GOT3 (cell line): Measurements from ENCODE around the gene KDM4B.
"Not testable (repeated sequence)": the region's sequence is repeated elsewhere in the genome, so short reads cannot be mapped to it uniquely, and the experiment has no call there.

Source experiments
- DNase-seq: peaks from one replicate; lab custom pipeline; 2025; ENCODE audit warnings: mixed read lengths; lab: John Stamatoyannopoulos, UW

KDM4B gene

DNA sequence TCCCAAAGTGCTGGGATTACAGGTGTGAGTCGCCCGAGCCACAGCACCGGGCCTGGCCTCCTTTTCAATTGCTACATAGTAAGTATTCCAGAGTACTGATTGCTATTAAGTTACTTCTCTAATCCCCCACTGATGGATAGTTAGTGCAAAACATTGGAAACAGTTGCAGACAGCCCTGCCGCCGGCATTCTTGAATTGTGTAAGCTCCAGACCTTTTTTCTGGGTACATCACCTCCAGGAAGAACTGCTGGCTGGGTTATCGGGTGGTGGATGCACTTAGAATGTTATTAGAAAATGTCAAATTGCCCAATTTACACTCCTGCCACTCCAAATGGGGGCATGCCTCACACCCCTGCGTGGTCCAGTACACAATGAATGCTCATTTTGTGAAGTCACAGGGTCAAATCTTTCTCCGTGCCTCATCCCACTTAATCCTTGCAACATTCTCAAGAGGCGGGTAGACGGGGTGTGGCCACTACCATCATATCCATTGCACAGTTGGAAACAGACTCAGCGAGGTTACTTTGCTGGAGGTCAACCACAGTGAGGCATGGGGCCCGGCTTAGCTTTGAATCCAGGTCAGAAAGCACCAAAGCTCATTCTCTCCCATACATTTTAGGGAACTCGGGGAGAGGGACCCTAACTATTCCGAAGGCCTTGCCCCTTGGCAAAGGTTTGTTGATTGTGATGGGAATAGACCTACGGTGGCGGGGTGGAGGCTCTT, 1.0 kb upstream of the KDM4B start:
- DNase-seq = no peak

- no peak for DNase-seq
Measured at GRCh38 chr19:4969292-4969771, 419 bp downstream of the KDM4B start.

DNA sequence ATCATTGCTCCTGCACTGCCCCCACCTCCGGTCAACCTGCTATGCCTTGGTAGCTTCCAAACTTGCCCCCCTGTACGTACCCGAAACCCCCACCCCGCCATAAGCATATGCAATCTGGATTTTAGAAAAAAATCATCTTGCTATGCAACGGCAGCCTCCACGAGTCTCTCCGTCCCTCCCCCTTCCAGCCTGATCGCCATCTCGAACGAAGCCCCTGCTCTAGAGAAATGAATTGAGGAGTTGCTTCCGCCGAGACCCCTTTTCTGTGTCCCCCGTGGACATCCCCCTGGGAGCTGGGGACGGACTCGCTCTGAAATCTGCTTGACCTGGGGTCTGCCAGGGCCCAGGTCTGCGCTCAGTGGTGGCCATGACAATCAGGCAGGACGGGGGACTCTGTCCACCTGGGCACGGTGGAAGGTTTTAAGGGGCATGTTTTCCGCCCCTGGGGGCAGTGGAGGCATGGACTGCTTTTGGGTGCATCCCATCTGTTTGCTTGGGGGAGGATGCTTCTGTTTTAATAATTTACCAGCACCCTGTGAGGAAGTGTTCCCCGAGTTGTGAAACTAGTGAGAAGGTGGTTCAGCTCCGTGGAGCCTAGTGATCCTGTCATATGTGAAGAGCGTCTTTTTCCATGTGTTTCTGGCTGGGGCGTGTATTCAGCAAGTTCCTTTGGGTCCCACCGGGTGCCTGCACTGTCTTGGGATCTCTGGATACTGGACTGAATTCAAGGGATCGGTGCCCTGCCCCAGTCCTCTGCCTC, 1.0 kb downstream of the KDM4B start:
- DNase-seq = no peak

- no peak for DNase-seq
Measured at GRCh38 chr19:4970558-4971423, 1.9 kb downstream of the KDM4B start.

- DNase-seq = no peak
Measured at GRCh38 chr19:4971424-4971793, 2.5 kb downstream of the KDM4B start.

DNA sequence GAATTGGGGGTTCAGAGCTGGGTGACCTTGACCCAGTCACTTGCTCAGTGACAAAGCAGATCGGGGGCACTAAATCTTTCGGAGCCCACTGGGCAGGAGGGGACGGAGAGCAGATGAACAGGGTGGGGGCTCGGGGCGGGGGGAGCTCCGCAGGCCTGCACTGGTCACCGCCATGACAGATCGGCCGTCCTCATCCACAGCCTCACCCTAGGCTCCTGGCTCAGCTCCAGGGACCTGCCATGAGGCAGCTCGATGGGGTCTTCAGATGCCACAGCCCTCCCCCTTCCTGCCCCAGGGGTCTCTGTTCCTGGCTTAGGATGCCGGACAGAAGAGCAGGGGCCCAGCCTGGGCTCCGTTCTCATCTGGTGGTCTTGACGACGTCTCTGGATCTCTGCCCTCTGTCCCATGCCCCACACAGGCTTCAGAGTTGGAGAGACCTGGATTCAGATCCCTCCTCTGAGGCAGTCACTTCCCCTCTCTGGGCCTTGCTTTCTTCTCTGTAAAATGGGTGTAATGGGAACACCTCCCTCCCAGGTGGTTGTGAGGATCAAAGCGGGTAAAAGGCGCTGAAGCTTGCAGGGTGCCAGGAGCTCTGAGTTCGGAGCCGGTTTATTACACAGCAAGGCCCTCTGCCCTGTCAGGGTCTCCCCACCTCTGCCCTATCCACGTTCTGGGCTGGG, 3.0 kb downstream of the KDM4B start:
- no peak for DNase-seq

- DNase-seq = no peak
Measured at GRCh38 chr19:4972509-4973230, 3.8 kb downstream of the KDM4B start.

DNA sequence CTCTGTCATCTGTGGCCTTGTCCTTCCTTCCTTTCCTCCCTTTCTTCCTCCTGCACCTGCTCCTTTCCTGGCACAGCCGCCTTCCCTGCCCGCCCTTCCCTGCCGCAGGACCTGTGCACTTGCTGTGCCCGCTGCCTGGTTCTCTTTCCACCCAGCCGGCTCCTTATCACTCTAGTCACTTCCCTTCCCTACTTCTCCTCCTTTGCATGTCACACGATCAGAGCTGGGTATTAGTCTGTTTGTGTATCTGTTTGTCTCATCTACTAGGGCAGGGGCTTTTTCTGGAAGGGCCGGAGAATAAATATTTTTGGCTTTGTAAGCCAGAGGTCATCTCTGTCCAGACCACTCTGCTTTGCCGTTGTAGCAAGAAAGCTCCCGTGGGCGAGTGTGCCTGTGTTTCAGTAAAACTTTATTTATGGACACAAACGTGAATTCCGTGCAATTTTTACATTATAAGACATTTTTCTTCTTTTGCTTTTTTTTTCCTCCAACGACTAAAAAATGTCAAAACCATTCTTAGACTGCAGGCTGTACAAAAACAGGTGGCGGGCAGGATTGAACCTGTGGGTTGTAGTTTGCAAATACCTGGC, 6.1 kb downstream of the KDM4B start:
- no peak for DNase-seq

DNA sequence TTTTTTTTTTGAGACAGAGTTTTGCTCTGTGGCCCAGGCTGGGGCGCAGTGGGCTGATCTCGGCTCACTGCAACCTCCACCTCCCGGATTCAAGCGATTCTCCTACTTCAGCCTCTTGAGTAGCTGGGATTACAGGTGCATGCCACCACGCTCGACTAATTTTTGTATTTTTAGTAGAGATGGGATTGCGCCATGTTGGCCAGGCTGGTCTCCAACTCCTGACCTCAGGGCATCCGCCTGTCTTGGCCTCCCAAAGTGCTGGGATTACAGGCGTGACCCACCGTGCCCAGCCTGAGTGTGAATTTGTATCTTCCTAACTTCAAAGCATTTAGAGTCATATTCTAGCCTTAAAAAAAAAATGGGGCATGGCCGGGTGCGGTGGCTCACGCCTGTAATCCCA, 6.7 kb downstream of the KDM4B start:
- DNase-seq = not testable (repeated sequence)

- DNase-seq = no peak
Measured at GRCh38 chr19:4976401-4977298, 7.7 kb downstream of the KDM4B start.

- DNase-seq = no peak
Measured at GRCh38 chr19:4977299-4978174, 8.6 kb downstream of the KDM4B start.

DNA sequence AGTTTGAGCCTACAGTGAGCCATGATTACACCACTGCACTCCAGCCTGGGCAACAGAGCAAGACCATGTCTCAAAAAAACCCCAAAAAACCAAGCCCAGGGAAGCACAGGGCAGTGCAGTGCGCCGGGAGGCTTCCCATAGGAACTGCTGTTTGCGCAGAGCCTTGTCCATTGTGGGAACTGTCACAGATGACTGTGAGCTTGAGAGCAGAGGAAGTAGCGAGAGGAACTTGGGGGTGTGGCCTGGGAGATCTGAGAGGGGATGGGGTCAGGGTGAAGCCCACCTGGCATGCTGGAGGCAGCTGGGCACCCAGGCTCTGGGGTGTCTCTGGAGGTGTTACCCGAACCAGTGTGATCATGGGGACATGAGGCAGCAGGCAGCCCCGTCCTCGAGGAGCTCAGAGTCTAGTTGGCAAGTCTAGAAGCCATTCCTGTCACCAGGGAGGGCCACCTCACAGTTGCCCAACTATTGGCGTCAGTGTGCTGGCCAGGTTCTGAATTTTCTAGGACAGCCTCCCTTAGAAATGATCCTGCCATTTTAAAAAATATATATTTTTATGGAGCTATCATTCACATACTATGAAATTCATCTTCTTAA, 10.4 kb downstream of the KDM4B start:
- DNase-seq = no peak

DNA sequence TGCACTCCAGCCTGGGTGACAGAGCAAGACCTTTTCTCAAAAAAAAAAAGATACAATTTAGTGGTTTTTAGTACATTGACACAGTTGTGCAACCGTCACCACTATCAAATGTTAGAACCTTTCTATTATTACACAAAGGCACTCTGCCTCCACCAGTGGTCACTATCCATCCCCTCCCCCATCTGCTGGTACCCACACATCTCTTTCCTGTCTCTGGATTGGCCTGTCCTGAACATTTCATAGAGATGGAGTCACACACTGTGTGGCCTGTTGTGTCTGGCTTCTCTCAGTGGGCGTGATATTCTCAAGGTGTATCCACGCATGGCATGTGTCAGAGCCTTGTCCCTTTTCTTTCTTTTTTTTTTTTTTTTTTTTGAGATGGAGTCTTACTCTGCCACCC, 11.2 kb downstream of the KDM4B start:
- no peak for DNase-seq

DNA sequence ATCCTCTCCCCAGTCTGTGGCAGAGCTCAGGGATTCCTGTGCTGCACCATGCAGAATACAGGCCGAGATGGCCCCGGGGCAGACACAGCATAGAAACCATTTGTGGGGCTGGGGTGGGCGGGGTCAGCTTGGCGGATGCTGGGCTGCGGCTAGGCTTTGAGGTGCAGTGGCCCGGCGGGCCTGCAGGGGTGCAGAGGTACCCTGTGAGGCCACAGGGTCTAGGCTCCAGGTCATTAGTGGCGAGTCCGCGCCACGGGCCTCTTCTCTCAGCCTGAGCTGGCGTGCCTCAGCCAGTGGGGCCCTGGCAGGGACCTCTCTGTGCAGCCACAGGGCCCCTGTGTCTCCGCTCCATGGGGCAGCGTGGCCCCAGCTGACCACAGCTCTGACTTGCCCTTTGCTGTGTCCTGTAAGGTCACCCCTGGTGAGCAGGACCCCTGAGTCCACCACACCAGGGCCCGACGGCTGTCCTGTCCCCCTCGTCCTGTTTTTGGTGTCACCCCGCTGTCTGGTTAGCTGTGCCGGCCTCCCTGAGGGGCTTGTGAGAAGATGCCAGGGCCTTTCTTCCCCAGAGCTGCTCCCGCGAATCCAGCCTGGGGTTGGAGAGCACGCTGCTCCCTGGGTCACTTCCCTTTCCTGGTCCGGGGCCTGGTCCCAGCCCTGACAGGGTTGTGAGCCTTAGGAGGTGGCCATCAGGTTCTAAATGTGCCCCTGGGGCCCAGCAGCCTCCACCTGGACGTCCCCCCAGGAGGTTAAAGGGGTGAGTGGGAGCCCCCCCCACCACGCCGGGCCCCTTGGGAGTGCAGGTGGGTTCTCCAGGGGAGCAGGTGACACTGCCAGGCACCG, 12.1 kb downstream of the KDM4B start:
- no peak for DNase-seq

- DNase-seq = no peak
Measured at GRCh38 chr19:4981681-4981958, 12.7 kb downstream of the KDM4B start.

DNA sequence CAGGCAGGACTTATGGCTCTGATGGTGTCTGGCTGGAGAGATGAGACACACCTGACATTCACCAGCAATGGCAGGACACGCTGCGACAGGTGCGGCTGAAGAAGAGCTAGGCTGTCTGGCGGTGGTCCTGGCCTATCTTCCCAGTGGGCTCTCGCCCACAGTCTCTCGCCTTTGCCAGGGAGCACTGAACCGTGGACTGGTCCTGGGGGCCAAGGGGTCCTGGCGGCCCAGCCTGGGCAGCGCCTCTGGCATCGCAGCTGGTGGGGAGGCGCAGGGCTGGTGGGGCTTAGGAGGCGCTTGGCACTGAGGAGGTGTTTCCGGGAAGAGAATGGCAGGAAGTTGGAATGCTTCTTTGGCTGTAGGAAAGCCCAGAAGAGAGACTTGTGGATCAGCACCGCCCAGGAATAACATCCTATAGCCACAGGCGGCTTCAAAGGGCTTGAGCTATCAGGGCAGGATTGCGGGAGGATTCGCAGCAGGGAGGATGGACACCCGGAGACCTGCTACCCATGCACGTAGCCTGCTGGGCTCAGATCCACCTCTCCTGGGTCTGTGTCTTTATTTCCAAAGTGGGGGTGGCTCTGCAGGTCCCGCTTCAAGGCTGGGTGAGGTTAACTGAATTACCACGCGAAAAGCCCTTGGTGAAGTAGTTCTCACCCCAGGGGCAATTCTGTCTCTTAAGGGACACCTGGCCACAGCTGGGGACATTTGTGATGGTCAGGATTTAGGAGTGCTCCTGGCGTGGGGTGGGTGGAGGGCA, 14.6 kb downstream of the KDM4B start:
- no peak for DNase-seq

DNA sequence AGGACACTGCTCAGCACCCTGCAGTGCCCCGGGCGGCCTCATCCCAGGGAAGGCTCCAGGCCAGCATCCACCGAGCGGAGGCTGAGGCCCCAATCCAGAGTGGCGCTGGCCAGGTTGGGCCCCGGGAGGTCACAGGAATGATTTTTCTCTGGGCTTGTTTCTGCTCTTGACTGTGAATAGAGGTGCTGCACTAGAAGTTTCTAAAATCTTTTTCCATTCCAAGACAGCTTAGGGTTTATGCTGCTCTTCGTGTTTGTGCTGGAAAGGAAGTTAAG, 15.1 kb downstream of the KDM4B start:
- DNase-seq = no peak
